ENCODE results near the gene IRAK2.

- no peak for TF ChIP-seq POLR2AphosphoS5 (IDR thresholded peaks at IDR 0.05; ENCODE audit: low read depth, low read length)
- no peak for TF ChIP-seq TAF1 (IDR thresholded peaks at IDR 0.05; ENCODE audit: borderline replicate concordance, insufficient read depth, low read length)
- TF ChIP-seq SIN3A (IDR thresholded peaks at IDR 0.05; ENCODE audit: borderline replicate concordance, insufficient read depth, low read length), result no peak
- TF ChIP-seq, protein P1, sequence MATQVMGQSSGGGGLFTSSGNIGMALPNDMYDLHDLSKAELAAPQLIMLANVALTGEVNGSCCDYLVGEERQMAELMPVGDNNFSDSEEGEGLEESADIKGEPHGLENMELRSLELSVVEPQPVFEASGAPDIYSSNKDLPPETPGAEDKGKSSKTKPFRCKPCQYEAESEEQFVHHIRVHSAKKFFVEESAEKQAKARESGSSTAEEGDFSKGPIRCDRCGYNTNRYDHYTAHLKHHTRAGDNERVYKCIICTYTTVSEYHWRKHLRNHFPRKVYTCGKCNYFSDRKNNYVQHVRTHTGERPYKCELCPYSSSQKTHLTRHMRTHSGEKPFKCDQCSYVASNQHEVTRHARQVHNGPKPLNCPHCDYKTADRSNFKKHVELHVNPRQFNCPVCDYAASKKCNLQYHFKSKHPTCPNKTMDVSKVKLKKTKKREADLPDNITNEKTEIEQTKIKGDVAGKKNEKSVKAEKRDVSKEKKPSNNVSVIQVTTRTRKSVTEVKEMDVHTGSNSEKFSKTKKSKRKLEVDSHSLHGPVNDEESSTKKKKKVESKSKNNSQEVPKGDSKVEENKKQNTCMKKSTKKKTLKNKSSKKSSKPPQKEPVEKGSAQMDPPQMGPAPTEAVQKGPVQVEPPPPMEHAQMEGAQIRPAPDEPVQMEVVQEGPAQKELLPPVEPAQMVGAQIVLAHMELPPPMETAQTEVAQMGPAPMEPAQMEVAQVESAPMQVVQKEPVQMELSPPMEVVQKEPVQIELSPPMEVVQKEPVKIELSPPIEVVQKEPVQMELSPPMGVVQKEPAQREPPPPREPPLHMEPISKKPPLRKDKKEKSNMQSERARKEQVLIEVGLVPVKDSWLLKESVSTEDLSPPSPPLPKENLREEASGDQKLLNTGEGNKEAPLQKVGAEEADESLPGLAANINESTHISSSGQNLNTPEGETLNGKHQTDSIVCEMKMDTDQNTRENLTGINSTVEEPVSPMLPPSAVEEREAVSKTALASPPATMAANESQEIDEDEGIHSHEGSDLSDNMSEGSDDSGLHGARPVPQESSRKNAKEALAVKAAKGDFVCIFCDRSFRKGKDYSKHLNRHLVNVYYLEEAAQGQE (IDR thresholded peaks at IDR 0.05; ENCODE audit: insufficient read depth in 1 of 2, low read depth in 2 of 2, low read length in 2 of 2), result no peak
Observed at GRCh38 chr3:10169000-10169496, 4.3 kb downstream of the IRAK2 start.
